Measurements from ENCODE around the gene ZNF697. TPM values are rescaled to one million over a fixed set of nuclear protein-coding genes. Genes with fewer than 3 reads are reported as not detected.

ZNF697 gene
- total and polyA plus RNA-seq, 9 of the 15 experiments (the other 6 are each of a cell fraction or from before 2014, with no cell fraction given): 2.1 to 13.6 (median 8.3) TPM

GRCh38 chr1:119652587-119652986 lies 4.5 kb upstream of the ZNF697 start:
- H3K4me1 ChIP-seq (replicated peaks in 1 of 2; ENCODE audit: control insufficient read depth in 2 of 2, insufficient read depth in 2 of 2, low read length in 2 of 2): peaks cover 0 to 8% of the 10 kb centered on the region in 2 experiments; a peak in 3 of 5 replicates
- no peaks in the 10 kb centered on the region for H3K9me3 ChIP-seq (replicated peaks; ENCODE audit: control insufficient read depth, insufficient read depth, low read depth, low read length)
- TF ChIP-seq JUND (IDR thresholded peaks at IDR 0.05; ENCODE audit: borderline replicate concordance, low read depth, low read length) (0 out of 2 replicates have a peak, but pooled peaks have one; percentile 12), JUND (tag; IDR thresholded peaks at IDR 0.05; ENCODE audit: borderline replicate concordance, low read depth, low read length) (no peak), FOSL1 (tag; conservative IDR thresholded peaks at IDR 0.05) (peak; percentile 73; the same call in 1 of the 2 replicates), ATF3 (IDR thresholded peaks at IDR 0.05) (peak; percentile 34; the same call in 1 of the 2 replicates), ATF3 (CRISPR knock-in tag; conservative IDR thresholded peaks at IDR 0.05) (no peak), TFAP4 (CRISPR knock-in tag; IDR thresholded peaks at IDR 0.05; ENCODE audit: borderline replicate concordance) (no peak), ZBTB26 (CRISPR knock-in tag; IDR thresholded peaks at IDR 0.05) (no peak)
- no peak overlapping the region for H3K27ac ChIP-seq (ENCODE audit: extremely low read depth, low read depth, low read length)
- no peaks in the 10 kb centered on the region for H3K36me3 ChIP-seq (ENCODE audit: control insufficient read depth, insufficient read depth, low read length)
- H2AFZ ChIP-seq (ENCODE audit: low read depth, low read length): no peak overlapping the region
- no peaks in the 10 kb centered on the region for H3K9me1 ChIP-seq (ENCODE audit: control insufficient read depth, insufficient read depth, low read length)
- no peaks in the 10 kb centered on the region for H4K20me1 ChIP-seq (replicated peaks; ENCODE audit: control insufficient read depth, insufficient read depth, low read length)
- no peak overlapping the region for H3K4me3 ChIP-seq
- peaks cover 3% of the 10 kb centered on the region; the same call in 2 of the 3 replicates for H3K79me2 ChIP-seq (ENCODE audit: control insufficient read depth, insufficient read depth, low read length)
- POLR2A ChIA-PET: interaction anchor here (2.6 kb wide), 1 partner anchor 14 kb away, joined by 9 read pairs; no protein-coding TSS in a partner anchor
- no peak overlapping the region for H3K9ac ChIP-seq (ENCODE audit: insufficient read depth in 1 of 2, low read depth in 2 of 2, low read length in 2 of 2)
- CTCF ChIA-PET (ENCODE audit: low intra/inter-chr PET ratio): interaction anchor here (1.2 kb wide), 1 partner anchor 8 kb away, joined by 4 read pairs; no protein-coding TSS in a partner anchor
- H3K4me2 ChIP-seq (ENCODE audit: insufficient read depth, low read length): no peak overlapping the region
- FAIRE-seq: no peak
- H3K27me3 ChIP-seq (ENCODE audit: control insufficient read depth in 2 of 2, insufficient read depth in 2 of 2, low read length in 2 of 2): peaks cover 16 to 30% of the 10 kb centered on the region in 2 experiments; a peak in 3 of 5 replicates
- no peak for DNase-seq (ENCODE audit: extremely low read depth in 1 of 4, low spot score in 3 of 4)
- no peak for ATAC-seq
- in situ Hi-C loops (cut with MboI) (no loop called here), intact Hi-C loops (cut with micrococcal nuclease) (no loop called here)
- BruUV-seq (replicated peaks): no TSS peak
- 6% methylated on average over 4 of the region's 4 CpGs for WGBS (ENCODE audit: insufficient coverage, low coverage, missing lambda C conversion rate)
